Epidermal melanocyte (primary cell): Measurements from ENCODE around the gene LRP2.
A peak's percentile ranks its signal among the peaks of the same experiment; 100 is the strongest.
"Not testable (repeated sequence)": the region's sequence is repeated elsewhere in the genome, so short reads cannot be mapped to it uniquely, and the experiment has no call there.

Source experiments
- DNase-seq: peaks from one replicate; pipeline ENCODE4 v3.0.0; 2011; ENCODE audit warnings: low spot score; ENCODE audit not compliant: insufficient read length

Gene LRP2

GRCh38 chr2:169178364-169178763 is 184.0 kb downstream of the LRP2 start:
- DNase-seq: no peak

- no peak for DNase-seq
Measured at GRCh38 chr2:169175112-169175511, 187.2 kb downstream of the LRP2 start.

GRCh38 chr2:169173876-169174275 is 188.5 kb downstream of the LRP2 start:
- DNase-seq: no peak

GRCh38 chr2:169172914-169173313 is 189.4 kb downstream of the LRP2 start:
- no peak for DNase-seq

GRCh38 chr2:169172151-169172735 is 190.1 kb downstream of the LRP2 start:
- DNase-seq: no peak

- no peak for DNase-seq
Measured at GRCh38 chr2:169165791-169166190, 196.5 kb downstream of the LRP2 start.

GRCh38 chr2:169164311-169164710 is 198.0 kb downstream of the LRP2 start:
- DNase-seq: no peak

GRCh38 chr2:169162613-169163012 is 199.7 kb downstream of the LRP2 start:
- no peak for DNase-seq

GRCh38 chr2:169160926-169161481 is 201.3 kb downstream of the LRP2 start:
- DNase-seq: no peak

- DNase-seq: no peak
Measured at GRCh38 chr2:169159686-169160085, 202.6 kb downstream of the LRP2 start.

- DNase-seq: no peak
Measured at GRCh38 chr2:169158874-169159273, 203.5 kb downstream of the LRP2 start.

- no peak for DNase-seq
Measured at GRCh38 chr2:169146220-169146619, 216.1 kb downstream of the LRP2 start.

GRCh38 chr2:169143998-169144397 is 218.3 kb downstream of the LRP2 start:
- no peak for DNase-seq

GRCh38 chr2:169141713-169142352 is 220.5 kb downstream of the LRP2 start:
- DNase-seq: no peak

GRCh38 chr2:169139993-169140767 is 222.2 kb downstream of the LRP2 start:
- DNase-seq: no peak

GRCh38 chr2:169139145-169139544 is 223.2 kb downstream of the LRP2 start:
- DNase-seq: no peak

- no peak for DNase-seq
Measured at GRCh38 chr2:169137924-169138323, 224.4 kb downstream of the LRP2 start.

GRCh38 chr2:169136885-169137534 is 225.3 kb downstream of the LRP2 start:
- DNase-seq: no peak

- not testable (repeated sequence) for DNase-seq
Measured at GRCh38 chr2:169136428-169136827, 225.9 kb downstream of the LRP2 start.

- not testable (repeated sequence) for DNase-seq
Measured at GRCh38 chr2:169134272-169134671, 228.1 kb downstream of the LRP2 start.

- DNase-seq: peak; percentile 34
Measured at GRCh38 chr2:169131587-169132512, 230.5 kb downstream of the LRP2 start.
